ENCODE measurements around the gene HRH3.

The HRH3 gene

DNA sequence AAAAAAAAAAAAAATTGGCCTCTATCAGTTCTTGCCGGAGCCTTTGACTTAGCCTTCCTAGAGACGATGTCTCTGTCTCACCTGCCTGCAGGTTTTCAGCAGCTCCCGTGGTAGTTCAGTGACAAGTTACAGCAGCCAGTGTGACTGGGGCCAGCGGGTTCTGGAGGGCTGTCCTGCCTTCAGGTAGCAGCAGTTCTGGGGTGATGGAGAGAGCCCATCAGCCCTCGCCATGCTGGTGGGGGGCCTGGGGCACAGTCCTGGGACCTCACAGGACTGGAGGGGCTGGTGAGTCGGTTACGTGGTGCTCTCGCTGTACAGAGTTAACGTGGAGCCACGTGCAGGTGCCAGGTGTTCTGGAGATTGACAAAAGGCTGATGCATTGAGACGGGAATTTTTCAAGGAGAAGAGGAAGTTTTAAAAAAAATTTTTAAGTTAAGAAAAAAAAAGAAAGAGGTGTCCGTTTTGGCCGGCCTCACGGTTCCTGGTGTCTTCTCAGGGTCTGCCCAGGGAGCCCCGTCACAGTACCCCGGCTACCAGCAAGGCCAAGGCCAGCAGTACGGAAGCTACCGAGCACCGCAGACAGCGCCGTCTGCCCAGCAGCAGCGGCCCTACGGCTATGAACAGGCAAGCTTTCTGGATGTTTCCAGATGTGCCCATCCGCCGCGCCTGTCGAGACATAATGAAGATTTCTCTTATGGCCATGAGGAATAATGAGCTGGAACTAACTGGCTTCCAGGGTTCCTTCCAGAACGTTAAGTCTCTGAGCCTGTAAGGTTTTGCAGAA, 45.9 kb downstream of the HRH3 start:
- no peak for DNase-seq

DNA sequence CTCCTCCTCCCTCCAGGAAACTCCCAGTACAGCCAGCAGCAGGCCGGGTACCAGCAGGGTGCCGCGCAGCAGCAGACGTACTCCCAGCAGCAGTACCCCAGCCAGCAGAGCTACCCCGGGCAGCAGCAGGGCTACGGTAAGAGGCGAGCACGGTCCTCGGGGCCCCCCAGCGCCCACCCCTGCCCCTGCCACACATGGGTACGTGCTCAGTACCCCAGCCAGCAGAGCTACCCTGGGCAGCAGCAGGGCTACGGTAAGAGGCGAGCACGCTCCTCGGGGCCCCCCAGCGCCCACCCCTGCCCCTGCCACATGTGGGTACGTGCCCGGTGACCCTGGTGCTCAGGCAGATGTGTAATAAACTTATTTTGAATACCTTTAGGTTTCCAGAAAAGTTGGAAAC, 47.4 kb downstream of the HRH3 start:
- DNase-seq: no peak

DNA sequence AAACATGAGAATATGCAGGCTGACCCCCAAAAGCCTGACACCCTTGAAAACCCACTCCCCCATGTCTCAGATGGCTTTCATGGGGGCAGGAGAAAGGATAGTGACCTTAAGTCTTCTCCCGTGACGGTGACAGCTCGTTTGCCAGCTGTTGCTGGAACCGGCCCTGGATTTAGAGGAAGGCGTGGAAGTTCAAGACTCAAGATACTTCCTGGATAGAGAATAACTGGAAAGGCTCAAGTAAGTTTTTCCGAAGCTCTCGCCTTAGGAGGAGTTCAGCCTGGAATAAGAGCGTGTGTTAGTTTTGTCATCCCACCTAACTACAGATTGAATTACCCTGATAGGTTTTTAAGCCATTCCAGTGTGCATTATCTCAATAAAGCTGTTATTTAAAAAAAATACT, 48.8 kb downstream of the HRH3 start:
- no peak for DNase-seq

DNA sequence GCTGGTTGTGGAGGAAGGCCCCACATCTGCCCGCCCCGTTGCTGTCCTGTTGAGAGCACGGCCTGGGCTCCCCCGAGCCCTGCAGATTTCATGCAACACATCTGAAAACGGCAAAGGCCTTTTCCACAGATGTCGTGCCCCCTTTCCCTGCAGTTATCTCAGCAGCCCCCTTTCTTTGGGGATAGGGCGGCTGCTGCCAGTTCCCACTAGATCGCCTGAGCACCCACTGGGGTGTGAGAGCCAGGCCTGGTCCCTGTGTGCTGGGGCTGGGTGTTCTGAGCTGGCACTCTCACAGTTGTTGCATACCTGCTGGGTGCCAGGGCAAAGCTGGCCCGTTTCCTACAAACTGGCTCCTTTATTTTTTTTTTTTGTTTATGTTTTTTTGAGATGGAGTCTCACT, 49.5 kb downstream of the HRH3 start:
- no peak for DNase-seq

DNA sequence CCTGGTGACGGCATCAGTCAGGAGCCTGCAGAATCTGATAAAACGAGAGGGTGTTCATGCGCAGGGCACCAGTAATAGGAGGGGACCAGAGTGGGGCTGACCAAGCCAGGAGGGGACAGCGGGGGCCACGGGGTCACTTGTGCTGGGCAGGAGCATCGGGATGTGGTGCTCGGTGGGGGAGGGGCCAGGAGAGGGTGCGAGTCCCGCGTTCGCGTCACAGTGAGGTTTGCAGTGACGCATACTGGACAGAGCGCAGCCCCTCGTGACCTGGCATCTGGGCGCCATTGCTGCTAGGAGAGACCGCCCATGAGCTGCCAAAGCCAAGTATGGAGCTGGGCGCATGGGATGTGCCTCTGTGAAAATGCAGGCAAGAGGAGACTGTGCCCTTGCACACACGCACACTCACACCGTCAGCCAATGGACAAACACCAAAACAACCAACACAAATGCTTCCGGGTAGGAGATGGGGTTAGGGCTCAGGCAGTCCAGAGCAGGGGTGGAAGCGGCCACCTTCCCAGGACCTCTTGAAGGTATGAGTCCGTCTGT, 51.1 kb downstream of the HRH3 start:
- DNase-seq: no peak

DNA sequence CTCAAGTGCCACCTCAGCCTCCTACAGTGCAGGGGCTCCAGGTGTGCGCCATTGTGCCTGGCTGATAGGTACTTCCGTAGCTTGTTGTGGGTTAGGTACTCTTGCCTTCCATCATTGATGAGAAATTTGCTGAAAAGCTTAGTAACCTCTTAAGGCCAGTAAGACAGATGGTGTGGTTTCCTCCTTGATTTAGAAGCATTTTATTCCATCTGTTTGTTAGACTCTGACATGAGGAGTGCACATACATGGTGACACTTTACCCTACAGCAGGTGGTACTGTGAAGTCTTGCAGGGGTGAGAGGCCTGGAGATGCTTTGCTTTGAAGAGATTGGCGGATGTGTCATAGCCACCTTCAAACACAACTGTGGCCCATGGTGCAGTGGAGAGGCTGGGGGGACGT, 52.0 kb downstream of the HRH3 start:
- DNase-seq: no peak

DNA sequence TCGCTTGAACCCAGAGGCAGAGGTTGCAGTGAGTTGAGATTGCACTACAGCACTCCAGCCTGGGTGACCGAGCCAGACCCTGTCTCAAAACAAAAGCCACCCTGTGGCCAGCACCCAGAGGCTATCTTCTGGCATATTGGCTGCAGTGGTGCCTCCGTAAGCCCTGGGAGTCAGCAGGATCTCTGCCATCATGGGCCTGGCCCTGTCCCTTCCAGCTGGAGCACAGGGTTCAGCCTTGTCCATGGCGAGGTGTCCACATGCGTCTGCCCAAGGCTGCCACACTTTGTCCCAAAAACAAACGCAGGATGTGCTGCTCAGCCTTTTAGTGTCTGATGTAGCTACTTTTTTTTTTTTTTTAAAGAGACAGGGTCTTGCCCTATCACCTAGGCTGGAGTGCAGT, 52.6 kb downstream of the HRH3 start:
- no peak for DNase-seq

DNA sequence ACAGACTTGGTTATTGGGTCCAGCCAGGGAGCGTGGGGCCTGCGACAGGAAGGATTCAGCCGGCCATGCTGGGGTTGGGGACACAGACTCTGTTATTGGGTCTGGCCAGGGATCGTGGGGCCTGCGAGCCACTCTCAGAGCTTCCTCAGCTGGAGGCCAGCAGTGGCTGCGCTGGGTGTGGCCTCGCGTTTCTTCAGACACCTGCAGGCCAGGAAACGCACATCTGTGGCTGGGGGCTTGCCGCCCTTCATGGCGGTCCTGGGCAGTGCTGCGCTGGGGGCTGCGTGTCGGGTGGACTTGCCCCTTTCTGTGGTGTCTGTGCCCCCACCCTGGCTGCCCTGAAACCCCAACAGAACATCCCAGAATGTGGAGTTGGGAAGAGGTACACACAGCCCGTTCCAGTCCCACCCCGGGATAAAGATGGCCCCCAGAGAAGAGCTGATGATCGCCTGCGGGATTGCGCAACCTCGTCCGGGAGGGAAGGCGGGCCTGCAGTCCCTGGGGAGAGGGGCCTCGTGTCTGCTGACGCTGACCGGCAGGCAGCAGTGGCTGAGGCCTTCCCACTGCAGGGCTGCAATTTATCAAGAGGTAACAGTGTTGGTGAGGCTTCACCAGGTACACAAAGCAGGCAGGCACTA, 54.2 kb downstream of the HRH3 start:
- DNase-seq: no peak

All from NCI-H187 treated with DMSO at 0.1 percent for 48 hours (cell line).